T-cell (primary cell): ENCODE data around the gene TMEM61. TPM values are rescaled to one million over a fixed set of nuclear protein-coding genes. Genes with fewer than 3 reads are reported as not detected.
"Not testable (repeated sequence)": the region's sequence is repeated elsewhere in the genome, so short reads cannot be mapped to it uniquely, and the experiment has no call there.

ENCODE experiments used
- ATAC-seq, 4 experiments: fragments of 200-7000 bp in 3 of 4; fragments of 150-1000 bp in 1 of 4; cut with Tn5 transposase; replicated peaks in 1 of 4; 1 replicate in 3 of 4; 2 replicates in 1 of 4; pipeline ENCODE4 v1.10.0; 2021; ENCODE audit warnings: moderate library complexity in 3 of 4, mild to moderate bottlenecking in 2 of 4, moderate number of reproducible peaks in 1 of 4
- CTCF ChIA-PET, 2 donors: fragments of 300-600 bp; sonication (Branson Sonifier 250); formaldehyde crosslinking; loops; one replicate each; lab custom pipeline; 2022; ENCODE audit warnings: antibody characterized with exemption in 2 of 2; lab: Charles Lee
- POLR2A ChIA-PET, 2 donors: fragments of 300-600 bp; sonication (Branson Sonifier 250); formaldehyde crosslinking; loops; one replicate each; lab custom pipeline; 2022; ENCODE audit warnings: antibody characterized with exemption in 2 of 2; lab: Charles Lee
- DNase-seq, 35 experiments: peaks; one replicate each; pipeline versions ENCODE4 v3.0.0 to v3.0.0-alpha.2; 2013 to 2023
- H3K27ac ChIP-seq: one replicate; pipeline ENCODE4 v1.5.1; 2013; ENCODE audit warnings: low read length
- H3K27me3 ChIP-seq, 2 experiments: replicated peaks in 1 of 2; 1 replicate in 1 of 2; 2 replicates in 1 of 2; pipeline versions ENCODE4 v1.6.1 to v1.7.0; 2013; ENCODE audit warnings: low read length in 1 of 2, mixed read lengths in 1 of 2; ENCODE audit not compliant: control insufficient read depth in 2 of 2, insufficient read depth in 2 of 2; ENCODE audit errors: extremely low read depth in 1 of 2
- H3K36me3 ChIP-seq, 2 donors: 1 replicate in 1 of 2; 2 replicates in 1 of 2; pipeline versions ENCODE4 v1.6.1 to v1.7.0; 2013; ENCODE audit warnings: low read length in 1 of 2; ENCODE audit not compliant: control insufficient read depth in 2 of 2, insufficient read depth in 1 of 2; ENCODE audit errors: extremely low read depth in 1 of 2
- H3K4me1 ChIP-seq, 2 experiments: 1 replicate in 1 of 2; 2 replicates in 1 of 2; pipeline versions ENCODE4 v1.6.1 to v1.7.0; 2013; ENCODE audit warnings: low read length in 2 of 2, mixed read lengths in 1 of 2; ENCODE audit not compliant: insufficient read depth in 2 of 2, control insufficient read depth in 1 of 2; ENCODE audit errors: extremely low read depth in 1 of 2
- H3K4me3 ChIP-seq, 2 donors: 1 replicate in 1 of 2; 2 replicates in 1 of 2; pipeline versions ENCODE4 v1.5.1 to v1.7.0; 2013; ENCODE audit warnings: mild to moderate bottlenecking in 2 of 2, low read length in 1 of 2, moderate library complexity in 1 of 2; ENCODE audit not compliant: control insufficient read depth in 1 of 2; ENCODE audit errors: extremely low read depth in 1 of 2
- H3K9me3 ChIP-seq: 2 replicates; pipeline ENCODE4 v1.7.0; 2013
- H3K27ac Mint-ChIP-seq, 2 donors: one replicate each; pipeline ENCODE4 v1.8.0; 2020 to 2021; ENCODE audit warnings: mild to moderate bottlenecking in 2 of 2, mixed read lengths in 2 of 2
- H3K27me3 Mint-ChIP-seq, 2 donors: one replicate each; pipeline ENCODE4 v1.8.0; 2021 to 2022; ENCODE audit warnings: mixed read lengths in 2 of 2
- H3K36me3 Mint-ChIP-seq: one replicate; pipeline ENCODE4 v1.8.0; 2021; ENCODE audit warnings: mixed read lengths
- H3K4me1 Mint-ChIP-seq, 3 donors: one replicate each; pipeline ENCODE4 v1.8.0; 2020 to 2022; ENCODE audit warnings: mixed read lengths in 3 of 3, mild to moderate bottlenecking in 1 of 3
- H3K4me3 Mint-ChIP-seq, 3 donors: one replicate each; pipeline ENCODE4 v1.8.0; 2020 to 2022; ENCODE audit warnings: mild to moderate bottlenecking in 3 of 3, mixed read lengths in 3 of 3, moderate library complexity in 3 of 3
- H3K9me3 Mint-ChIP-seq, 3 donors: one replicate each; pipeline ENCODE4 v1.8.0; 2020 to 2022; ENCODE audit warnings: mixed read lengths in 3 of 3
- WGBS: methylation state at CpG from one replicate; pipeline ENCODE4 v1.1.5; 2013; ENCODE audit warnings: missing lambda C conversion rate; ENCODE audit not compliant: insufficient coverage; 5-methylcytosine and 5-hydroxymethylcytosine counted together
- total RNA-seq, 35 experiments: library from RNA in 6 of 35; stranded (reverse) in 6 of 35; fragments of 120-200 nt in 1 of 35; gene quantifications; one replicate each; pipeline versions ENCODE4 v1.2.1 to v1.2.4 and lab custom pipeline; 2013 to 2026

The TMEM61 gene
- total RNA-seq, 5 donors from 2014 or later (not counting 1 experiment from before 2014, with no cell fraction given), result not detected

GRCh38 chr1:54938955-54939354 is 41.5 kb upstream of the TMEM61 start:
- Mint-ChIP-seq H3K27me3 (peaks cover 16 to 17% of the 10 kb centered on the region in 2 donors), H3K4me1 (peaks cover 11 to 15% (median 15%) of the 10 kb centered on the region in 3 donors), H3K4me3 (peak overlapping the region in 1 of 3 donors; percentile 56)
- DNase-seq, H3K36me3 Mint-ChIP-seq, POLR2A ChIA-PET, H3K9me3 Mint-ChIP-seq, H3K4me3 ChIP-seq, ATAC-seq, H3K4me1 ChIP-seq, H3K9me3 ChIP-seq, H3K27ac Mint-ChIP-seq, H3K36me3 ChIP-seq, H3K27ac ChIP-seq: not testable (repeated sequence)
- H3K27me3 ChIP-seq, result peaks cover 0 to 11% of the 10 kb centered on the region in 2 experiments
- CTCF ChIA-PET, result interaction anchor here in 1 of 2 donors (1.0 kb wide), 1 partner anchor 10 kb away, joined by 3 read pairs; no protein-coding TSS in a partner anchor
- 17% methylated on average over 1 of the region's 4 CpGs for WGBS

- ChIA-PET CTCF (interaction anchor here (0.7 to 1.5 kb wide), 2 partner anchors 10 to 53 kb away, joined by 3 to 6 read pairs; partner anchors contain the start of gene DHCR24 (in 1 of the 2)), POLR2A (no interaction called here)
- Histone ChIP-seq H3K36me3 (no peaks in the 10 kb centered on the region), H3K4me3 (no peak overlapping the region), H3K27ac (no peak overlapping the region), H3K9me3 (no peaks in the 10 kb centered on the region), H3K4me1 (peaks cover 3 to 8% of the 10 kb centered on the region in 2 experiments), H3K27me3 (peaks cover 0 to 16% of the 10 kb centered on the region in 2 experiments)
- Mint-ChIP-seq H3K4me1 (peaks cover 13 to 19% (median 18%) of the 10 kb centered on the region in 3 donors), H3K36me3 (no peaks in the 10 kb centered on the region), H3K9me3 (no peaks in the 10 kb centered on the region), H3K4me3 (no peak overlapping the region), H3K27me3 (peaks cover 11 to 14% of the 10 kb centered on the region in 2 donors), H3K27ac (no peak overlapping the region)
- no peak for ATAC-seq
- no peak for DNase-seq
These were observed 40.4 kb upstream of the TMEM61 start for GRCh38 chr1:54940042-54940441.

GRCh38 chr1:54942976-54943375 is 37.5 kb upstream of the TMEM61 start:
- H3K27me3 Mint-ChIP-seq, result peaks cover 2 to 5% of the 10 kb centered on the region in 2 donors
- no peak for ATAC-seq

GRCh38 chr1:54944610-54945392 is 35.6 kb upstream of the TMEM61 start:
- Histone ChIP-seq H3K9me3 (no peaks in the 10 kb centered on the region), H3K4me1 (peaks cover 2 to 7% of the 10 kb centered on the region in 2 experiments), H3K36me3 (no peaks in the 10 kb centered on the region), H3K27ac (no peak overlapping the region), H3K4me3 (no peak overlapping the region), H3K27me3 (peaks cover 0 to 10% of the 10 kb centered on the region in 2 experiments)
- DNase-seq (peak; percentile 10 to 79 (median 50)), ATAC-seq (peak; percentile 53 to 72 (median 60))
- 53% methylated on average over 6 of the region's 9 CpGs for WGBS
- peaks cover 12 to 14% (median 13%) of the 10 kb centered on the region in 3 donors for H3K4me1 Mint-ChIP-seq
- H3K27ac Mint-ChIP-seq, result no peak overlapping the region
- ChIA-PET POLR2A (interaction anchor here (0.6 to 0.8 kb wide), 3 partner anchors 27 to 1134 kb away, joined by 3 to 6 read pairs (median 5); no protein-coding TSS in a partner anchor), CTCF (interaction anchor here (0.6 to 3.3 kb wide), 24 partner anchors 11 to 882 kb away, joined by 3 to 38 read pairs (median 3); partner anchors contain the start of gene BSND (in 1 of the 2))
- H3K9me3 Mint-ChIP-seq, result no peaks in the 10 kb centered on the region
- H3K36me3 Mint-ChIP-seq, result no peaks in the 10 kb centered on the region
- no peak overlapping the region for H3K4me3 Mint-ChIP-seq
- peaks cover 2 to 5% of the 10 kb centered on the region in 2 donors for H3K27me3 Mint-ChIP-seq

More at GRCh38 chr1:54942976-54943375, 37.5 kb upstream of the TMEM61 start:
- Mint-ChIP-seq H3K36me3 (no peaks in the 10 kb centered on the region), H3K27ac (no peak overlapping the region), H3K9me3 (no peaks in the 10 kb centered on the region), H3K4me1 (peaks cover 19 to 24% (median 20%) of the 10 kb centered on the region in 3 donors), H3K4me3 (no peak overlapping the region)
- H3K36me3 ChIP-seq, result no peaks in the 10 kb centered on the region
- no peak overlapping the region for H3K4me3 ChIP-seq
- H3K4me1 ChIP-seq, result peaks cover 8 to 10% of the 10 kb centered on the region in 2 experiments
- peaks cover 0 to 10% of the 10 kb centered on the region in 2 experiments for H3K27me3 ChIP-seq
- no peak for DNase-seq
- ChIA-PET CTCF (no interaction called here), POLR2A (no interaction called here)
- H3K9me3 ChIP-seq, result no peaks in the 10 kb centered on the region
- no peak overlapping the region for H3K27ac ChIP-seq
- WGBS, result 81% methylated on average over 4 of the region's 4 CpGs

GRCh38 chr1:54945393-54945936 is 35.0 kb upstream of the TMEM61 start:
- H3K27ac ChIP-seq, result no peak overlapping the region
- peaks cover 12 to 19% (median 16%) of the 10 kb centered on the region in 3 donors for H3K4me1 Mint-ChIP-seq
- peaks cover 0 to 10% of the 10 kb centered on the region in 2 experiments for H3K4me1 ChIP-seq
- no peak overlapping the region for H3K4me3 Mint-ChIP-seq
- H3K27me3 Mint-ChIP-seq, result peaks cover 6 to 10% of the 10 kb centered on the region in 2 donors
- H3K36me3 Mint-ChIP-seq, result no peaks in the 10 kb centered on the region
- ATAC-seq, result no peak
- no peak overlapping the region for H3K4me3 ChIP-seq
- 40% methylated on average over 1 of the region's 6 CpGs for WGBS
- no peak overlapping the region for H3K27ac Mint-ChIP-seq
- ChIA-PET CTCF (interaction anchor here (0.6 to 3.3 kb wide), 17 partner anchors 11 to 393 kb away, joined by 3 to 38 read pairs (median 3); partner anchors contain the start of gene BSND (in 1 of the 2)), POLR2A (interaction anchor here in 1 of 2 donors (0.8 kb wide), 1 partner anchor 198 kb away, joined by 6 read pairs; no protein-coding TSS in a partner anchor)
- H3K36me3 ChIP-seq, result no peaks in the 10 kb centered on the region
- peaks cover 0 to 14% of the 10 kb centered on the region in 2 experiments for H3K27me3 ChIP-seq
- H3K9me3 ChIP-seq, result no peaks in the 10 kb centered on the region
- DNase-seq, result no peak
- no peaks in the 10 kb centered on the region for H3K9me3 Mint-ChIP-seq

GRCh38 chr1:54947540-54947939 is 32.9 kb upstream of the TMEM61 start:
- CTCF ChIA-PET, result interaction anchor here (0.6 to 3.3 kb wide), 4 partner anchors 14 to 1201 kb away, joined by 3 to 25 read pairs (median 3); no protein-coding TSS in a partner anchor
- no peak overlapping the region for H3K27ac ChIP-seq

More at GRCh38 chr1:54947540-54947939, 32.9 kb upstream of the TMEM61 start:
- Mint-ChIP-seq H3K4me3 (no peak overlapping the region), H3K9me3 (no peaks in the 10 kb centered on the region), H3K36me3 (no peaks in the 10 kb centered on the region), H3K27me3 (peaks cover 5 to 6% of the 10 kb centered on the region in 2 donors), H3K27ac (no peak overlapping the region), H3K4me1 (peaks cover 11 to 23% (median 18%) of the 10 kb centered on the region in 3 donors)
- Histone ChIP-seq H3K27me3 (peaks cover 0 to 16% of the 10 kb centered on the region in 2 experiments), H3K4me3 (no peak overlapping the region), H3K4me1 (peaks cover 0 to 12% of the 10 kb centered on the region in 2 experiments), H3K36me3 (no peaks in the 10 kb centered on the region), H3K9me3 (no peaks in the 10 kb centered on the region)
- 86% methylated on average over 5 of the region's 5 CpGs for WGBS
- no peak for DNase-seq
- no peak for ATAC-seq
- POLR2A ChIA-PET, result no interaction called here
